Activated T-cell treated with anti-CD3 and anti-CD28 coated beads, Interleukin-2, amount 50 U/mL, for 4 hours (primary cell): ENCODE measurements around the gene BCL2L13. TPM values are rescaled to one million over a fixed set of nuclear protein-coding genes. Genes with fewer than 3 reads are reported as not detected.

ENCODE experiments used
- ATAC-seq, 2 donors: fragments of 200-7000 bp; cut with Tn5 transposase; one replicate each; pipeline ENCODE4 v1.10.0; 2021
- DNase-seq: peaks from one replicate; pipeline ENCODE4 v3.0.0-alpha.2; 2020
- H3K27me3 Mint-ChIP-seq: one replicate; pipeline ENCODE4 v1.8.0; 2021; ENCODE audit warnings: low read depth, mixed read lengths
- H3K36me3 Mint-ChIP-seq: one replicate; pipeline ENCODE4 v1.8.0; 2022; ENCODE audit warnings: mixed read lengths; ENCODE audit not compliant: insufficient read depth
- H3K4me1 Mint-ChIP-seq: one replicate; pipeline ENCODE4 v1.8.0; 2021; ENCODE audit warnings: low read depth, mixed read lengths
- H3K4me3 Mint-ChIP-seq: one replicate; pipeline ENCODE4 v1.8.0; 2021; ENCODE audit warnings: mild to moderate bottlenecking, moderate library complexity, mixed read lengths
- H3K9me3 Mint-ChIP-seq: one replicate; pipeline ENCODE4 v1.8.0; 2021; ENCODE audit warnings: mixed read lengths
- total RNA-seq, 3 donors: library from RNA; stranded (reverse); gene quantifications; one replicate each; pipeline ENCODE4 v1.2.1, GENCODE V29; 2021

The BCL2L13 gene
- total RNA-seq, 3 donors from 2014 or later = 32.3 to 37.8 (median 35.7) TPM

GRCh38 chr22:17717708-17718107, 79.2 kb downstream of the BCL2L13 start:
- H3K9me3 Mint-ChIP-seq = no peaks in the 10 kb centered on the region
- DNase-seq (no peak), ATAC-seq (no peak)
- no peaks in the 10 kb centered on the region for H3K27me3 Mint-ChIP-seq
- H3K4me1 Mint-ChIP-seq = no peaks in the 10 kb centered on the region
- H3K4me3 Mint-ChIP-seq = no peak overlapping the region
- peaks cover 13% of the 10 kb centered on the region for H3K36me3 Mint-ChIP-seq

GRCh38 chr22:17719911-17720310, 81.4 kb downstream of the BCL2L13 start:
- Mint-ChIP-seq H3K36me3 (peaks cover 12% of the 10 kb centered on the region), H3K27me3 (no peaks in the 10 kb centered on the region), H3K4me1 (no peaks in the 10 kb centered on the region), H3K4me3 (no peak overlapping the region), H3K9me3 (no peaks in the 10 kb centered on the region)
- DNase-seq (no peak), ATAC-seq (no peak)

- Mint-ChIP-seq H3K36me3 (peaks cover 18% of the 10 kb centered on the region), H3K27me3 (no peaks in the 10 kb centered on the region), H3K4me3 (no peak overlapping the region), H3K9me3 (no peaks in the 10 kb centered on the region), H3K4me1 (peaks cover 11% of the 10 kb centered on the region)
- ATAC-seq (no peak), DNase-seq (no peak)
These were observed 85.7 kb downstream of the BCL2L13 start for GRCh38 chr22:17724241-17724640.

GRCh38 chr22:17724678-17725499, 86.3 kb downstream of the BCL2L13 start:
- Mint-ChIP-seq H3K4me3 (no peak overlapping the region), H3K4me1 (peaks cover 11% of the 10 kb centered on the region), H3K27me3 (no peaks in the 10 kb centered on the region), H3K9me3 (no peaks in the 10 kb centered on the region), H3K36me3 (peaks cover 18% of the 10 kb centered on the region)
- no peak for DNase-seq
- ATAC-seq = no peak

DNA sequence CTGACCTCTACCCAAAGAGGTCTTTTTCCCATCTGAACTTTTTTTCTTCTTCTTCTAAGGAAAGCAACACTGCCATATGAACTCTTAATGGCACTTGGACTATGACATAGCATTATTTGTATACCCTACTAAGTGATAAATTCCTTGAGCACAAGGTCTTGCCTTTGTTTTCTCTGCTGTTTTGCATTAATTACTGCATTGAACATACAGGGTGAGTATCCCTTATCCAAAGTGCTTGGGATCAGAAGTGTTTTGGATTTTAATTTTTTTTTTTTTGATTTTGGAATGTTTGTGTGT, 86.9 kb downstream of the BCL2L13 start:
- H3K4me1 Mint-ChIP-seq = peaks cover 11% of the 10 kb centered on the region
- DNase-seq (no peak), ATAC-seq (no peak)
- H3K9me3 Mint-ChIP-seq = no peaks in the 10 kb centered on the region
- no peak overlapping the region for H3K4me3 Mint-ChIP-seq
- peaks cover 18% of the 10 kb centered on the region for H3K36me3 Mint-ChIP-seq
- H3K27me3 Mint-ChIP-seq = no peaks in the 10 kb centered on the region

- H3K4me1 Mint-ChIP-seq = peaks cover 11% of the 10 kb centered on the region
- DNase-seq (no peak), ATAC-seq (no peak)
- H3K27me3 Mint-ChIP-seq = no peaks in the 10 kb centered on the region
- H3K9me3 Mint-ChIP-seq = no peaks in the 10 kb centered on the region
- H3K4me3 Mint-ChIP-seq = no peak overlapping the region
- H3K36me3 Mint-ChIP-seq = peaks cover 18% of the 10 kb centered on the region
These were observed 87.7 kb downstream of the BCL2L13 start for GRCh38 chr22:17726006-17726927.

- no peak overlapping the region for H3K4me3 Mint-ChIP-seq
- peaks cover 11% of the 10 kb centered on the region for H3K4me1 Mint-ChIP-seq
- H3K36me3 Mint-ChIP-seq = peaks cover 18% of the 10 kb centered on the region
- DNase-seq (no peak), ATAC-seq (no peak)
- no peaks in the 10 kb centered on the region for H3K27me3 Mint-ChIP-seq
- H3K9me3 Mint-ChIP-seq = no peaks in the 10 kb centered on the region
These were observed 88.7 kb downstream of the BCL2L13 start for GRCh38 chr22:17726928-17727897.

DNA sequence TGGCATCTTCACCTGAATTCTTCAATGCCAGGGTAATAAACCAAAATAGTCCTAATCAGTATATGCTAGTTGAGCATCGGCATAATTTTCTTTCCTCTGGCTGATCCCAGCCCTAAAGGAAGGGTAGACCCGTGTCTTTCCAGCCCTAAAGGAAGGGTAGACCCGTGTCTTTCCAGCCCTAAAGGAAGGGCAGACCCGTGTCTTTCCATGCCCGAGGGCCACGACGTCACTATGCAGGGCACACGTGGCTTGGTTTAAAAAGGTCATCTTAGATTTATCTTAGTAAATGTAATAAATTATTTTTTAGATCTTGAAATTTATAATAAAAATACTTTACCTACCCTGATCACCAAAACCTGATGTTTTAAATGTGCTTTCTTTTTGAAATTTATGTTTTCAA, 90.2 kb downstream of the BCL2L13 start:
- DNase-seq (no peak), ATAC-seq (no peak)
- H3K27me3 Mint-ChIP-seq = no peaks in the 10 kb centered on the region
- no peaks in the 10 kb centered on the region for H3K9me3 Mint-ChIP-seq
- H3K4me3 Mint-ChIP-seq = no peak overlapping the region
- peaks cover 14% of the 10 kb centered on the region for H3K4me1 Mint-ChIP-seq
- peaks cover 23% of the 10 kb centered on the region for H3K36me3 Mint-ChIP-seq

- Mint-ChIP-seq H3K4me1 (peaks cover 22% of the 10 kb centered on the region), H3K36me3 (peaks cover 23% of the 10 kb centered on the region), H3K4me3 (no peak overlapping the region), H3K9me3 (no peaks in the 10 kb centered on the region), H3K27me3 (no peaks in the 10 kb centered on the region)
- DNase-seq (no peak), ATAC-seq (no peak)
These were observed 91.0 kb downstream of the BCL2L13 start for GRCh38 chr22:17729561-17729960.

GRCh38 chr22:17732251-17732854, 93.8 kb downstream of the BCL2L13 start:
- no peak for ATAC-seq
- H3K4me1 Mint-ChIP-seq = peaks cover 15% of the 10 kb centered on the region
- H3K9me3 Mint-ChIP-seq = no peaks in the 10 kb centered on the region

GRCh38 chr22:17733466-17733865, 94.9 kb downstream of the BCL2L13 start:
- no peaks in the 10 kb centered on the region for H3K27me3 Mint-ChIP-seq
- peaks cover 15% of the 10 kb centered on the region for H3K4me1 Mint-ChIP-seq
- ATAC-seq (no peak), DNase-seq (no peak)
- peaks cover 18% of the 10 kb centered on the region for H3K36me3 Mint-ChIP-seq
- H3K4me3 Mint-ChIP-seq = no peak overlapping the region
- no peaks in the 10 kb centered on the region for H3K9me3 Mint-ChIP-seq

More at GRCh38 chr22:17732251-17732854, 93.8 kb downstream of the BCL2L13 start:
- DNase-seq = no peak
- Mint-ChIP-seq H3K36me3 (peaks cover 19% of the 10 kb centered on the region), H3K4me3 (no peak overlapping the region), H3K27me3 (no peaks in the 10 kb centered on the region)

GRCh38 chr22:17734187-17734586, 95.6 kb downstream of the BCL2L13 start:
- Mint-ChIP-seq H3K27me3 (no peaks in the 10 kb centered on the region), H3K4me3 (no peak overlapping the region), H3K36me3 (peaks cover 18% of the 10 kb centered on the region), H3K9me3 (no peaks in the 10 kb centered on the region), H3K4me1 (peaks cover 15% of the 10 kb centered on the region)
- no peak for DNase-seq
- ATAC-seq = peak; percentile 72 to 83

- ATAC-seq (no peak), DNase-seq (no peak)
- H3K27me3 Mint-ChIP-seq = no peaks in the 10 kb centered on the region
- H3K36me3 Mint-ChIP-seq = peaks cover 17% of the 10 kb centered on the region
- H3K4me3 Mint-ChIP-seq = no peak overlapping the region
- H3K4me1 Mint-ChIP-seq = peaks cover 19% of the 10 kb centered on the region
- no peaks in the 10 kb centered on the region for H3K9me3 Mint-ChIP-seq
These were observed 100.0 kb downstream of the BCL2L13 start for GRCh38 chr22:17738386-17739128.
